ENCODE measurements around the gene RAP1GAP2.

Gene RAP1GAP2

GRCh38 chr17:3035968-3036280 lies 239.7 kb downstream of the RAP1GAP2 start:
- no peak for TF ChIP-seq FOXA1 (IDR thresholded peaks at IDR 0.05)
- no peak for TF ChIP-seq CTBP1 (IDR thresholded peaks at IDR 0.05; ENCODE audit: borderline replicate concordance)
- no peak for TF ChIP-seq SUZ12 (IDR thresholded peaks at IDR 0.05)
- no peak for TF ChIP-seq ARNT (IDR thresholded peaks at IDR 0.05)
- no peak for TF ChIP-seq FOXK2 (IDR thresholded peaks at IDR 0.05)
- no peak for TF ChIP-seq BHLHE40 (IDR thresholded peaks at IDR 0.05; ENCODE audit: borderline replicate concordance)
- no peak for TF ChIP-seq ELF4 (IDR thresholded peaks at IDR 0.05)
- TF ChIP-seq SP1 (IDR thresholded peaks at IDR 0.05), result no peak
- no peak for TF ChIP-seq FOXM1 (IDR thresholded peaks at IDR 0.05; ENCODE audit: borderline replicate concordance)
- TF ChIP-seq PKNOX1 (IDR thresholded peaks at IDR 0.05), result no peak
- TF ChIP-seq ZNF384 (IDR thresholded peaks at IDR 0.05), result no peak
- TF ChIP-seq TARDBP (IDR thresholded peaks at IDR 0.05), result no peak
- TF ChIP-seq LEF1 (IDR thresholded peaks at IDR 0.05; ENCODE audit: borderline replicate concordance), result no peak
- TF ChIP-seq HDGF (IDR thresholded peaks at IDR 0.05; ENCODE audit: borderline replicate concordance), result no peak
- TF ChIP-seq NFRKB (IDR thresholded peaks at IDR 0.05), result no peak
- no peak for DNase-seq (ENCODE audit: extremely low spot score)
- ChIA-PET CTCF (no interaction called here), POLR2A (no interaction called here)

GRCh38 chr17:3036800-3037199 lies 240.6 kb downstream of the RAP1GAP2 start:
- no peak for DNase-seq (ENCODE audit: extremely low spot score)
- TF ChIP-seq HDGF (IDR thresholded peaks at IDR 0.05; ENCODE audit: borderline replicate concordance) (no peak), PKNOX1 (IDR thresholded peaks at IDR 0.05) (no peak), ARNT (IDR thresholded peaks at IDR 0.05) (no peak), L3MBTL2 (conservative IDR thresholded peaks at IDR 0.05) (no peak), FOXA1 (IDR thresholded peaks at IDR 0.05) (no peak), FOXM1 (IDR thresholded peaks at IDR 0.05; ENCODE audit: borderline replicate concordance) (no peak), TARDBP (IDR thresholded peaks at IDR 0.05) (no peak), SP1 (IDR thresholded peaks at IDR 0.05) (no peak)
- POLR2A ChIA-PET, result no interaction called here
- CTCF ChIA-PET, result no interaction called here

- no peak for DNase-seq (ENCODE audit: extremely low spot score)
- TF ChIP-seq PKNOX1 (IDR thresholded peaks at IDR 0.05) (no peak), SP1 (IDR thresholded peaks at IDR 0.05) (no peak), CTBP1 (IDR thresholded peaks at IDR 0.05; ENCODE audit: borderline replicate concordance) (no peak), LEF1 (IDR thresholded peaks at IDR 0.05; ENCODE audit: borderline replicate concordance) (no peak), BHLHE40 (IDR thresholded peaks at IDR 0.05; ENCODE audit: borderline replicate concordance) (no peak), FOXA1 (IDR thresholded peaks at IDR 0.05) (no peak), HDGF (IDR thresholded peaks at IDR 0.05; ENCODE audit: borderline replicate concordance) (no peak), ELF4 (IDR thresholded peaks at IDR 0.05) (no peak)
- ChIA-PET CTCF (no interaction called here), POLR2A (no interaction called here)
Observed at GRCh38 chr17:3037259-3037658, 241.0 kb downstream of the RAP1GAP2 start.

- TF ChIP-seq SUZ12 (IDR thresholded peaks at IDR 0.05) (no peak), BHLHE40 (IDR thresholded peaks at IDR 0.05; ENCODE audit: borderline replicate concordance) (no peak), LEF1 (IDR thresholded peaks at IDR 0.05; ENCODE audit: borderline replicate concordance) (no peak), ZNF384 (IDR thresholded peaks at IDR 0.05) (no peak), ELF4 (IDR thresholded peaks at IDR 0.05) (no peak), PKNOX1 (IDR thresholded peaks at IDR 0.05) (no peak), FOXK2 (IDR thresholded peaks at IDR 0.05) (no peak), CTBP1 (IDR thresholded peaks at IDR 0.05; ENCODE audit: borderline replicate concordance) (no peak), FOXA1 (IDR thresholded peaks at IDR 0.05) (no peak), L3MBTL2 (conservative IDR thresholded peaks at IDR 0.05) (no peak), ARNT (IDR thresholded peaks at IDR 0.05) (no peak), FOXM1 (IDR thresholded peaks at IDR 0.05; ENCODE audit: borderline replicate concordance) (no peak), TARDBP (IDR thresholded peaks at IDR 0.05) (no peak), SP1 (IDR thresholded peaks at IDR 0.05) (no peak), NFRKB (IDR thresholded peaks at IDR 0.05) (no peak), HDGF (IDR thresholded peaks at IDR 0.05; ENCODE audit: borderline replicate concordance) (no peak)
- CTCF ChIA-PET, result no interaction called here
- no peak for DNase-seq (ENCODE audit: extremely low spot score)
- POLR2A ChIA-PET, result no interaction called here
Observed at GRCh38 chr17:3038941-3039340, 242.7 kb downstream of the RAP1GAP2 start.

- DNase-seq (ENCODE audit: extremely low spot score), result no peak
- TF ChIP-seq ELF4 (IDR thresholded peaks at IDR 0.05), result no peak
- no peak for TF ChIP-seq FOXM1 (IDR thresholded peaks at IDR 0.05; ENCODE audit: borderline replicate concordance)
- no peak for TF ChIP-seq SP1 (IDR thresholded peaks at IDR 0.05)
- no peak for TF ChIP-seq BHLHE40 (IDR thresholded peaks at IDR 0.05; ENCODE audit: borderline replicate concordance)
- TF ChIP-seq HDGF (IDR thresholded peaks at IDR 0.05; ENCODE audit: borderline replicate concordance), result no peak
- TF ChIP-seq LEF1 (IDR thresholded peaks at IDR 0.05; ENCODE audit: borderline replicate concordance), result no peak
- TF ChIP-seq FOXK2 (IDR thresholded peaks at IDR 0.05), result no peak
- TF ChIP-seq PKNOX1 (IDR thresholded peaks at IDR 0.05), result no peak
- TF ChIP-seq NFRKB (IDR thresholded peaks at IDR 0.05), result no peak
- TF ChIP-seq ARNT (IDR thresholded peaks at IDR 0.05), result no peak
- no peak for TF ChIP-seq FOXA1 (IDR thresholded peaks at IDR 0.05)
- TF ChIP-seq CTBP1 (IDR thresholded peaks at IDR 0.05; ENCODE audit: borderline replicate concordance), result no peak
- no peak for TF ChIP-seq ZNF384 (IDR thresholded peaks at IDR 0.05)
- CTCF ChIA-PET, result no interaction called here
- POLR2A ChIA-PET, result interaction anchor here (1.0 kb wide), 1 partner anchor 596 kb away, joined by 3 read pairs; the partner anchor contains the start of genes CTNS and SHPK
Observed at GRCh38 chr17:3039736-3040135, 243.5 kb downstream of the RAP1GAP2 start.

All from HEK293T (cell line).